Fibroblast of lung (primary cell): ENCODE results near the gene TMEM63C.

ENCODE experiments used
- EZH2 ChIP-seq: IDR thresholded peaks from 2 replicates; pipeline ENCODE4 v1.5.1; 2012; ENCODE audit warnings: low read length, control low read depth, mild to moderate bottlenecking; ENCODE audit errors: missing control alignments
- TF ChIP-seq, protein P1 (sequence below), 2 donors: IDR thresholded peaks in 1 of 2; conservative IDR thresholded peaks in 1 of 2; 1 replicate in 1 of 2; 2 replicates in 1 of 2; pipeline ENCODE4 v1.5.1; 2011 to 2012; ENCODE audit warnings: low read length in 2 of 2, control low read depth in 1 of 2, inconsistent platforms in 1 of 2, low read depth in 1 of 2, mild to moderate bottlenecking in 1 of 2

DNA sequence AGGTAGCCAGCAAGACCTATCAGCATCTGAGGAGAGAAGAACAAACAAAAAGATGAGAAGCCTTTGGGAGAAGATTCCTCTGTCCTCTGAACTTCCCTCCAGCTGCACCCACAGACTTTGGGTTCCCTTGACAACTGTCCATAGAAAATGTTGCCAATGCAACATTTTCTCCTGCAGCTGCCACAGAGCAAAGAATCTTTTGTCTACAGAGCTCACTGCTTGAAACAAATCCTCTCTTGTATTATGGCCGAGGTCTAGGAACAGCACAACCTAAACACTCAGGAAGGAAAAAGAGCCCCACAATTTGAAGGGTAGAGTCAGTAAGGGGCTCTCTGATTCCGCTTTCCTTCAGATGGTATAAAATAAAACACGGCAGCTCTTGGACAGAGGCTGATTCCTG is 124.8 kb downstream of the TMEM63C start:
- no peak for TF ChIP-seq EZH2
- TF ChIP-seq, protein P1, sequence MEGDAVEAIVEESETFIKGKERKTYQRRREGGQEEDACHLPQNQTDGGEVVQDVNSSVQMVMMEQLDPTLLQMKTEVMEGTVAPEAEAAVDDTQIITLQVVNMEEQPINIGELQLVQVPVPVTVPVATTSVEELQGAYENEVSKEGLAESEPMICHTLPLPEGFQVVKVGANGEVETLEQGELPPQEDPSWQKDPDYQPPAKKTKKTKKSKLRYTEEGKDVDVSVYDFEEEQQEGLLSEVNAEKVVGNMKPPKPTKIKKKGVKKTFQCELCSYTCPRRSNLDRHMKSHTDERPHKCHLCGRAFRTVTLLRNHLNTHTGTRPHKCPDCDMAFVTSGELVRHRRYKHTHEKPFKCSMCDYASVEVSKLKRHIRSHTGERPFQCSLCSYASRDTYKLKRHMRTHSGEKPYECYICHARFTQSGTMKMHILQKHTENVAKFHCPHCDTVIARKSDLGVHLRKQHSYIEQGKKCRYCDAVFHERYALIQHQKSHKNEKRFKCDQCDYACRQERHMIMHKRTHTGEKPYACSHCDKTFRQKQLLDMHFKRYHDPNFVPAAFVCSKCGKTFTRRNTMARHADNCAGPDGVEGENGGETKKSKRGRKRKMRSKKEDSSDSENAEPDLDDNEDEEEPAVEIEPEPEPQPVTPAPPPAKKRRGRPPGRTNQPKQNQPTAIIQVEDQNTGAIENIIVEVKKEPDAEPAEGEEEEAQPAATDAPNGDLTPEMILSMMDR (conservative IDR thresholded peaks at IDR 0.05 in 1 of 2, IDR thresholded peaks at IDR 0.05 in 1 of 2; ENCODE audit: low read depth in 1 of 2, low read length in 2 of 2): no peak
